Measurements from ENCODE around the gene HNRNPH2.

HNRNPH2 gene

GRCh38 chrX:101415180-101416145, 7.4 kb downstream of the HNRNPH2 start:
- DNase-seq (ENCODE audit: low read depth): peak; percentile 77
- no peak overlapping the region for H3K4me3 ChIP-seq (ENCODE audit: low read depth, low read length)
- TF ChIP-seq POLR2A (IDR thresholded peaks at IDR 0.05; ENCODE audit: extremely low read depth, insufficient read length) (no peak), CTCF (IDR thresholded peaks at IDR 0.05; ENCODE audit: low read depth, low read length) (peak; percentile 38), MAX (IDR thresholded peaks at IDR 0.05; ENCODE audit: low read depth, low read length) (no peak), MYC (IDR thresholded peaks at IDR 0.05; ENCODE audit: low read depth, low read length) (no peak)

- no peak overlapping the region for H3K4me3 ChIP-seq (ENCODE audit: low read depth, low read length)
- TF ChIP-seq MAX (IDR thresholded peaks at IDR 0.05; ENCODE audit: low read depth, low read length) (no peak), POLR2A (IDR thresholded peaks at IDR 0.05; ENCODE audit: extremely low read depth, insufficient read length) (no peak), MYC (IDR thresholded peaks at IDR 0.05; ENCODE audit: low read depth, low read length) (no peak), CTCF (IDR thresholded peaks at IDR 0.05; ENCODE audit: low read depth, low read length) (no peak)
- DNase-seq (ENCODE audit: low read depth): no peak
These were observed 8.7 kb downstream of the HNRNPH2 start for GRCh38 chrX:101416691-101417090.

GRCh38 chrX:101417190-101417589, 9.2 kb downstream of the HNRNPH2 start:
- no peak overlapping the region for H3K4me3 ChIP-seq (ENCODE audit: low read depth, low read length)
- TF ChIP-seq MAX (IDR thresholded peaks at IDR 0.05; ENCODE audit: low read depth, low read length) (no peak), POLR2A (IDR thresholded peaks at IDR 0.05; ENCODE audit: extremely low read depth, insufficient read length) (no peak), CTCF (IDR thresholded peaks at IDR 0.05; ENCODE audit: low read depth, low read length) (no peak)
- DNase-seq (ENCODE audit: low read depth): no peak

GRCh38 chrX:101417981-101418841, 10.2 kb downstream of the HNRNPH2 start:
- DNase-seq (ENCODE audit: low read depth): peak; percentile 71
- peak overlapping the region; percentile 56 for H3K4me3 ChIP-seq (ENCODE audit: low read depth, low read length)
- TF ChIP-seq MAX (IDR thresholded peaks at IDR 0.05; ENCODE audit: low read depth, low read length) (no peak), MYC (IDR thresholded peaks at IDR 0.05; ENCODE audit: low read depth, low read length) (no peak), CTCF (IDR thresholded peaks at IDR 0.05; ENCODE audit: low read depth, low read length) (no peak), POLR2A (IDR thresholded peaks at IDR 0.05; ENCODE audit: extremely low read depth, insufficient read length) (no peak)

- DNase-seq (ENCODE audit: low read depth): no peak
- no peak overlapping the region for H3K4me3 ChIP-seq (ENCODE audit: low read depth, low read length)
- TF ChIP-seq CTCF (IDR thresholded peaks at IDR 0.05; ENCODE audit: low read depth, low read length) (no peak), MYC (IDR thresholded peaks at IDR 0.05; ENCODE audit: low read depth, low read length) (no peak), MAX (IDR thresholded peaks at IDR 0.05; ENCODE audit: low read depth, low read length) (no peak), POLR2A (IDR thresholded peaks at IDR 0.05; ENCODE audit: extremely low read depth, insufficient read length) (no peak)
These were observed 11.5 kb downstream of the HNRNPH2 start for GRCh38 chrX:101419489-101419888.
